ENCODE data around the gene KDM6B. TPM values are rescaled to one million over a fixed set of nuclear protein-coding genes. Genes with fewer than 3 reads are reported as not detected.
"Not testable (repeated sequence)": the region's sequence is repeated elsewhere in the genome, so short reads cannot be mapped to it uniquely, and the experiment has no call there.

KDM6B gene
- total and polyA plus RNA-seq, 7 experiments from 2014 or later, result 0.95 to 179 (median 119) TPM

DNA sequence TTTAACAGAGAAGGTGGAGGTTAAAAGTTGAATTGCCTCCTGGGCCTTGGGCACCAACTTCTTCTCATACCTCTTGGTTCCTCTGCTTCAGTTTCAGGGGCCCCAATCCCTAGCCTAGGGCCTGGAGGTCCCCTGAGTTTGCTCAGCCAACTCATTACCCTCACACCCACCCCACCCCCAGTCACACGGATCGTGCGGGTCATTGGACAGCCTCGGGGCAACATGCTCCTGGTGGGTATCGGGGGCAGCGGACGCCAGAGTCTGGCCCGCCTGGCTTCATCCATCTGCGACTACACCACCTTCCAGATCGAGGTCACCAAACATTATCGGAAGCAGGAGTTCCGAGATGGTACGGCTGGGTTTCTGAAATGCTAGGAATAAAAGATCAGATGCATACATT lies 36.0 kb upstream of the KDM6B start:
- Histone ChIP-seq H3K9me3 (ENCODE audit: control insufficient read depth in 2 of 3, low read length in 3 of 3) (no peaks in the 10 kb centered on the region), H3K4me1 (ENCODE audit: control insufficient read depth in 2 of 2, insufficient read depth in 2 of 2, low read length in 2 of 2) (no peaks in the 10 kb centered on the region), H3K4me3 (ENCODE audit: low read length) (no peak overlapping the region), H3K27ac (ENCODE audit: low read depth, low read length) (no peak overlapping the region), H3K36me3 (ENCODE audit: control insufficient read depth in 2 of 3, insufficient read depth in 3 of 3, low read length in 3 of 3) (no peaks in the 10 kb centered on the region), H3K27me3 (ENCODE audit: control insufficient read depth in 2 of 2, insufficient read depth in 2 of 2, low read length in 2 of 2) (no peaks in the 10 kb centered on the region)
- H3K27me3 Mint-ChIP-seq, result peaks cover 0 to 13% (median 0%) of the 10 kb centered on the region in 5 donors
- ChIA-PET POLR2A (no interaction called here), CTCF (no interaction called here)
- H3K4me1 Mint-ChIP-seq, result no peaks in the 10 kb centered on the region
- intact Hi-C loops (cut with micrococcal nuclease), result no loop called here
- H3K4me3 Mint-ChIP-seq, result no peak overlapping the region
- H3K27ac Mint-ChIP-seq, result no peak overlapping the region
- no peaks in the 10 kb centered on the region for H3K36me3 Mint-ChIP-seq
- no peaks in the 10 kb centered on the region for H3K9me3 Mint-ChIP-seq
- ATAC-seq (no peak), DNase-seq (no peak)

DNA sequence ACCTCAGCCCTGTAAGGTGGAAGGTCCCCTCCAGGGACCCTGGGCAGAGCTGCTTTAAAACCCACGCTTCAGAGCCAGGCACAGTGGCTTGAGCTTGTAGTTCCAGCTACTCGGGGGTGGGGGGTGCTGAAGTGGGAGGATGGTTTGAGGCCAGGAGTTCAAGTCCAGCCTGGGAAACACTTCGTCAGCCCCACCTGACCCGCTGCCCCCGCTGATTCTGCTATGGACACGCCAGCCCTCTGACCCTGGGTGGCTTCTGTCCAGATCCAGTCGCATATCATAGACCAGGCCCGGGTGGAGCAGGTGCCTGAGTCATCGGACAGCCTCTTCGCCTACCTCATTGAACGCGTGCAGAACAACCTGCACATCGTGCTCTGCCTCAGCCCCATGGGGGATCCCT lies 35.2 kb upstream of the KDM6B start:
- Histone ChIP-seq H3K4me3 (ENCODE audit: low read length) (no peak overlapping the region), H3K9me3 (ENCODE audit: control insufficient read depth in 2 of 3, low read length in 3 of 3) (no peaks in the 10 kb centered on the region), H3K36me3 (ENCODE audit: control insufficient read depth in 2 of 3, insufficient read depth in 3 of 3, low read length in 3 of 3) (no peaks in the 10 kb centered on the region), H3K4me1 (ENCODE audit: control insufficient read depth in 2 of 2, insufficient read depth in 2 of 2, low read length in 2 of 2) (no peaks in the 10 kb centered on the region), H3K27ac (ENCODE audit: low read depth, low read length) (no peak overlapping the region), H3K27me3 (ENCODE audit: control insufficient read depth in 2 of 2, insufficient read depth in 2 of 2, low read length in 2 of 2) (peaks cover 0 to 1% of the 10 kb centered on the region in 2 donors)
- intact Hi-C loops (cut with micrococcal nuclease), result no loop called here
- Mint-ChIP-seq H3K27ac (no peak overlapping the region), H3K4me3 (no peak overlapping the region), H3K27me3 (peaks cover 2 to 16% (median 4%) of the 10 kb centered on the region in 5 donors), H3K4me1 (no peaks in the 10 kb centered on the region), H3K36me3 (no peaks in the 10 kb centered on the region), H3K9me3 (no peaks in the 10 kb centered on the region)
- ATAC-seq (no peak), DNase-seq (no peak)
- ChIA-PET POLR2A (no interaction called here), CTCF (no interaction called here)

DNA sequence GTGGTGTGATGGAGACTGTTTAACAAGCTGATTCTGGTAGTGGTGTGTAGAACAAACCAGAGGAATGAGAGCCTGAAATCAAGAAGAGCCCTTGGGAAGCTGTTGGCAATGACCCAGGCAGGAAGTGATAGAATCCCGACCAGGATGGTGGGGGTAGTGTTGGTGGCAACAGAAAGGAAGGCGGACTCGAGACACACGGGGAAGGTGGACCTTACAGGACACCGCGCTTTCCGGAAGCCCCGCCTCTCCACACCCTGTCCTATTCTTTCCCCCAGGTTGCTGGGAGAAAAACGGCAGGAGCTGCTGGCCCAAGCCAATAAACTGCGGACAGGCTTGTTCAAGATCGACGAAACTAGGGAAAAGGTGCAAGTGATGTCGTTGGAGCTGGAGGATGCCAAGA lies 30.0 kb upstream of the KDM6B start:
- no peaks in the 10 kb centered on the region for H3K36me3 Mint-ChIP-seq
- no peak overlapping the region for H3K4me3 Mint-ChIP-seq
- no peak for ATAC-seq

GRCh38 chr17:7806587-7806986 lies 27.4 kb upstream of the KDM6B start:
- POLR2A ChIA-PET, result no interaction called here
- no peak for DNase-seq
- no peak overlapping the region for H3K27ac Mint-ChIP-seq
- H3K27me3 Mint-ChIP-seq, result peaks cover 7 to 40% (median 14%) of the 10 kb centered on the region in 5 donors
- H3K36me3 Mint-ChIP-seq, result no peaks in the 10 kb centered on the region
- no peaks in the 10 kb centered on the region for H3K9me3 ChIP-seq (ENCODE audit: control insufficient read depth in 2 of 3, low read length in 3 of 3)
- CTCF ChIA-PET, result interaction anchor here (0.5 kb wide), 1 partner anchor 17 kb away, joined by 4 read pairs; no protein-coding TSS in a partner anchor
- H3K4me1 ChIP-seq (ENCODE audit: control insufficient read depth in 2 of 2, insufficient read depth in 2 of 2, low read length in 2 of 2), result peaks cover 0 to 4% of the 10 kb centered on the region in 2 donors
- H3K4me3 ChIP-seq (ENCODE audit: low read length), result no peak overlapping the region
- no peak overlapping the region for H3K4me3 Mint-ChIP-seq
- peaks cover 0 to 3% of the 10 kb centered on the region in 2 donors for H3K27me3 ChIP-seq (ENCODE audit: control insufficient read depth in 2 of 2, insufficient read depth in 2 of 2, low read length in 2 of 2)
- intact Hi-C loops (cut with micrococcal nuclease), result no loop called here
- no peak overlapping the region for H3K27ac ChIP-seq (ENCODE audit: low read depth, low read length)
- peaks cover 0 to 10% (median 8%) of the 10 kb centered on the region in 7 donors for H3K4me1 Mint-ChIP-seq
- no peak for ATAC-seq
- H3K9me3 Mint-ChIP-seq, result peaks cover 0 to 2% (median 0%) of the 10 kb centered on the region in 11 donors
- H3K36me3 ChIP-seq (ENCODE audit: control insufficient read depth in 2 of 3, insufficient read depth in 3 of 3, low read length in 3 of 3), result no peaks in the 10 kb centered on the region

More for the DNA sequence above, 30.0 kb upstream of the KDM6B start:
- DNase-seq, result no peak
- H3K4me1 ChIP-seq (ENCODE audit: control insufficient read depth in 2 of 2, insufficient read depth in 2 of 2, low read length in 2 of 2), result no peaks in the 10 kb centered on the region
- H3K27ac ChIP-seq (ENCODE audit: low read depth, low read length), result no peak overlapping the region
- intact Hi-C loops (cut with micrococcal nuclease), result no loop called here
- no peaks in the 10 kb centered on the region for H3K36me3 ChIP-seq (ENCODE audit: control insufficient read depth in 2 of 3, insufficient read depth in 3 of 3, low read length in 3 of 3)
- Mint-ChIP-seq H3K27ac (no peak overlapping the region), H3K4me1 (no peaks in the 10 kb centered on the region), H3K9me3 (peaks cover 0 to 2% (median 0%) of the 10 kb centered on the region in 11 donors), H3K27me3 (peaks cover 7 to 40% (median 12%) of the 10 kb centered on the region in 5 donors)
- H3K9me3 ChIP-seq (ENCODE audit: control insufficient read depth in 2 of 3, low read length in 3 of 3), result no peaks in the 10 kb centered on the region
- peaks cover 0 to 3% of the 10 kb centered on the region in 2 donors for H3K27me3 ChIP-seq (ENCODE audit: control insufficient read depth in 2 of 2, insufficient read depth in 2 of 2, low read length in 2 of 2)
- ChIA-PET CTCF (interaction anchor here (0.6 kb wide), 1 partner anchor 234 kb away, joined by 5 read pairs; no protein-coding TSS in a partner anchor), POLR2A (no interaction called here)
- no peak overlapping the region for H3K4me3 ChIP-seq (ENCODE audit: low read length)

DNA sequence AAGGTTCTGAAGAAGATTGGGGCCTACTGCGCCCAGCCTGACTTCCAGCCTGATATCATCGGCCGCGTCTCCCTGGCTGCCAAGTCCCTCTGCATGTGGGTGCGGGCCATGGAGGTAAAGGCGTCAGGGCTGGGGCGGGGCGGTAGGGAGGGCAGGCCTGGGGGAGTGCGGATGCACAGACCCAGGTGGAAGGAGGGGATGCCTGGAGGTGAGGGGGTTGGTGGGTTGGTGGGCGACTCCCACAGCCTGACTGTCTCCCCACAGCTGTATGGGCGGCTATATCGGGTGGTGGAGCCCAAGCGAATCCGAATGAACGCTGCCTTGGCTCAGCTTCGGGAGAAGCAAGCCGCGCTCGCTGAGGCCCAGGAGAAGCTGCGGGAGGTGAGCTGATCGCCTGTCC lies 26.8 kb upstream of the KDM6B start:
- no peak overlapping the region for H3K27ac Mint-ChIP-seq
- H3K9me3 Mint-ChIP-seq, result peaks cover 0 to 2% (median 0%) of the 10 kb centered on the region in 11 donors
- Histone ChIP-seq H3K9me3 (ENCODE audit: control insufficient read depth in 2 of 3, low read length in 3 of 3) (no peaks in the 10 kb centered on the region), H3K4me3 (ENCODE audit: low read length) (no peak overlapping the region), H3K27ac (ENCODE audit: low read depth, low read length) (no peak overlapping the region), H3K36me3 (ENCODE audit: control insufficient read depth in 2 of 3, insufficient read depth in 3 of 3, low read length in 3 of 3) (no peaks in the 10 kb centered on the region), H3K4me1 (ENCODE audit: control insufficient read depth in 2 of 2, insufficient read depth in 2 of 2, low read length in 2 of 2) (peaks cover 0 to 4% of the 10 kb centered on the region in 2 donors), H3K27me3 (ENCODE audit: control insufficient read depth in 2 of 2, insufficient read depth in 2 of 2, low read length in 2 of 2) (peaks cover 0 to 3% of the 10 kb centered on the region in 2 donors)
- intact Hi-C loops (cut with micrococcal nuclease), result no loop called here
- ATAC-seq (no peak), DNase-seq (no peak)
- H3K4me3 Mint-ChIP-seq, result no peak overlapping the region
- no peaks in the 10 kb centered on the region for H3K36me3 Mint-ChIP-seq
- peaks cover 7 to 35% (median 14%) of the 10 kb centered on the region in 5 donors for H3K27me3 Mint-ChIP-seq
- peaks cover 0 to 10% (median 8%) of the 10 kb centered on the region in 7 donors for H3K4me1 Mint-ChIP-seq
- CTCF ChIA-PET, result no interaction called here
- POLR2A ChIA-PET, result no interaction called here

DNA sequence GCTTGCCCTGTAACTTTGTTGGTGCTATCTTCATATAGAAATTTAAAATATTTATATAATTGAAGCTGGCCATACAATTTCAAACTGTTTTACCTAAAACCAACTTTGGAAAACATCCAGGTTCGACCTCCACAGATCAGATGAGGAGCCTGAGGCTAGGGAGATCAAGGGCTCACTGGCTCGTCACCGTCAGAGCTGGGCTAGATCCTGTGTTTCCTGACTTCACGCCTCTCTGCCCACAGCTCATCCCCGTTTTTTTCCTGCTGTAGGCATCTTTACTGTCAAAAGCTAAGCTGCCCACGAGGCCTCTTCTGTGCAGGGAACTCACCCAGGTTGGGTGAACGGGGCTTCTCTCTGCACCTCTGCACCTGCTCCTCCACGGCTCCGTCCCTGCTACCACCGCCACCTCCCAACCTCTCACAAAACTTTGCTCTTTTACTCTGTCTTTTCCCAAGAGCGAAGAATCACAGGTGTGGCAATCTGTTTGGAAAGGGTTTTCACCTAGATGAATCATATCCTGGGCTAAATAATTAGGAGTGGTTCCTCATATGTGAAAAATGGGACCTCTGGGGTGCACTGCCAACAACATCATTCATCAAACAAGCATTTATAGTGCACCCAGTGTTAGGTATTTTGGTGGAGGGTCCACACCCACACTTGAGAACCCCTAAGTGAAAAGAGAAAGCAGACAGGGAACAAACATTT lies 24.8 kb upstream of the KDM6B start:
- no peak overlapping the region for H3K4me3 Mint-ChIP-seq
- peaks cover 0 to 2% (median 0%) of the 10 kb centered on the region in 11 donors for H3K9me3 Mint-ChIP-seq

DNA sequence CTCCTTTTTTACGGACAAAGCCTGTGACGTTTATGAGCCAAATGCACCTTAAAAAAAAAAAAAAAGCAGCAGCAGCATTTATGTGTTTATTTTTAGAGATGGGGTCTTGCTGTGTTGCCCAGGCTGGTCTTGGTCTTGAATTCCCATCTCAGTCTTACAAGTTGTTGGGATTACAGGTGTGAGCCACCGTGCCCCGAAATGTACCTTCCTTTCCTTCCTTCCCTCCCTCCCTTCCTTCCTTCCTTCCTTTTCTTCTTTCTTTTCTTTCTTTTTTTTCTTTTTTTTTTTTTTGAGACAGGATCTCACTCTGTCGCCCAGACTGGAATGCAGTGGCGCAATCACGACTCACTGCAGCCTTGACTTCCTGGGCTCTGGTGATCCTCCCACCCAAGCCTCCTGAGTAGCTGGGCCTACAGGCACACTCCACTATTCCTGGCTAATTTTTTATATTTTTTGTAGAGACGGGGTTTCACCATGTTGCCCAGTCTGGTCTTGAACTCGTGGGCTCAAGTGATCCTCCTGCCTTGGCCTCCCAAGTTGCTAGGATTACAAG lies 24.1 kb upstream of the KDM6B start:
- POLR2A ChIA-PET; H3K9me3 Mint-ChIP-seq; H3K4me3 ChIP-seq (ENCODE audit: low read length); CTCF ChIA-PET; H3K27ac ChIP-seq (ENCODE audit: low read depth, low read length); H3K4me1 Mint-ChIP-seq; H3K4me3 Mint-ChIP-seq; H3K27ac Mint-ChIP-seq; H3K36me3 ChIP-seq (ENCODE audit: control insufficient read depth in 2 of 3, insufficient read depth in 3 of 3, low read length in 3 of 3); H3K27me3 ChIP-seq (ENCODE audit: control insufficient read depth in 2 of 2, insufficient read depth in 2 of 2, low read length in 2 of 2); H3K36me3 Mint-ChIP-seq; ATAC-seq; H3K9me3 ChIP-seq (ENCODE audit: control insufficient read depth in 2 of 3, low read length in 3 of 3); DNase-seq; intact Hi-C loops (cut with micrococcal nuclease); H3K4me1 ChIP-seq (ENCODE audit: control insufficient read depth in 2 of 2, insufficient read depth in 2 of 2, low read length in 2 of 2): not testable (repeated sequence)
- H3K27me3 Mint-ChIP-seq, result peaks cover 0 to 19% (median 6%) of the 10 kb centered on the region in 5 donors

More for the DNA sequence above, 24.8 kb upstream of the KDM6B start:
- Histone ChIP-seq H3K27me3 (ENCODE audit: control insufficient read depth in 2 of 2, insufficient read depth in 2 of 2, low read length in 2 of 2) (no peaks in the 10 kb centered on the region), H3K9me3 (ENCODE audit: control insufficient read depth in 2 of 3, low read length in 3 of 3) (no peaks in the 10 kb centered on the region), H3K27ac (ENCODE audit: low read depth, low read length) (no peak overlapping the region), H3K4me1 (ENCODE audit: control insufficient read depth in 2 of 2, insufficient read depth in 2 of 2, low read length in 2 of 2) (peaks cover 0 to 4% of the 10 kb centered on the region in 2 donors), H3K36me3 (ENCODE audit: control insufficient read depth in 2 of 3, insufficient read depth in 3 of 3, low read length in 3 of 3) (no peaks in the 10 kb centered on the region), H3K4me3 (ENCODE audit: low read length) (no peak overlapping the region)
- Mint-ChIP-seq H3K27me3 (peaks cover 0 to 23% (median 7%) of the 10 kb centered on the region in 5 donors), H3K4me1 (peaks cover 0 to 10% (median 8%) of the 10 kb centered on the region in 7 donors), H3K27ac (no peak overlapping the region), H3K36me3 (no peaks in the 10 kb centered on the region)
- POLR2A ChIA-PET, result no interaction called here
- DNase-seq (no peak), ATAC-seq (no peak)
- intact Hi-C loops (cut with micrococcal nuclease), result no loop called here
- CTCF ChIA-PET, result no interaction called here
